ENCODE data around the gene PKP3.
"Not testable (repeated sequence)": the region's sequence is repeated elsewhere in the genome, so short reads cannot be mapped to it uniquely, and the experiment has no call there.

- TF ChIP-seq CTCF (IDR thresholded peaks at IDR 0.05 in 2 of 3, conservative IDR thresholded peaks at IDR 0.05 in 1 of 3; ENCODE audit: insufficient read depth in 2 of 3, low read depth in 1 of 3, low read length in 3 of 3); ATF3 (IDR thresholded peaks at IDR 0.05); ATF3 (CRISPR knock-in tag; conservative IDR thresholded peaks at IDR 0.05); FOXJ3 (CRISPR knock-in tag; IDR thresholded peaks at IDR 0.05); ZBTB11 (CRISPR knock-in tag; IDR thresholded peaks at IDR 0.05); MXI1 (IDR thresholded peaks at IDR 0.05; ENCODE audit: low read depth, low read length); MAX (CRISPR knock-in tag; IDR thresholded peaks at IDR 0.05); BRCA1 (IDR thresholded peaks at IDR 0.05); BRCA1 (CRISPR knock-in tag; IDR thresholded peaks at IDR 0.05); POU5F1 (IDR thresholded peaks at IDR 0.05; ENCODE audit: borderline replicate concordance, low read depth, low read length, partially characterized antibody); SP1 (CRISPR knock-in tag; IDR thresholded peaks at IDR 0.05); SIN3A (IDR thresholded peaks at IDR 0.05; ENCODE audit: borderline replicate concordance in 2 of 2, control insufficient read depth in 1 of 2, low read depth in 2 of 2, low read length in 2 of 2): not testable (repeated sequence)
Measured at GRCh38 chr11:350033-350722, 43.8 kb upstream of the PKP3 start.

Measured in K562 (cell line).